HCT116 (cell line): ENCODE data around the gene TMEM150C. TPM values are rescaled to one million over a fixed set of nuclear protein-coding genes. Genes with fewer than 3 reads are reported as not detected.
"Not testable (repeated sequence)": the region's sequence is repeated elsewhere in the genome, so short reads cannot be mapped to it uniquely, and the experiment has no call there.

Source experiments
- ATAC-seq: fragments of 200-7000 bp; cut with Tn5 transposase; 2 replicates; pipeline ENCODE4 v1.9.1; 2020; ENCODE audit warnings: mild to moderate bottlenecking, moderate library complexity
- BruUV-seq: library from RNA; stranded (reverse); fragments of 400-500 nt; replicated peaks from 2 replicates; lab custom pipeline; 2021; lab: Mats Ljungman, UMichigan
- CTCF ChIA-PET: fragments of 300-600 bp; sonication (Branson Sonifier 250); formaldehyde crosslinking; loops from one replicate; lab custom pipeline; 2021; ENCODE audit warnings: antibody characterized with exemption; lab: Charles Lee
- POLR2A ChIA-PET: fragments of 300-600, 350-600 bp; sonication (Branson Sonifier 250); formaldehyde crosslinking; loops from one replicate; lab custom pipeline; 2021; ENCODE audit warnings: antibody characterized with exemption; lab: Charles Lee
- RAD21 ChIA-PET, 2 experiments: fragments of 300-600 bp; sonication (Branson Sonifier 250); formaldehyde crosslinking; loops; one replicate each; lab custom pipeline; 2023; ENCODE audit warnings: low total read pairs in 2 of 2; ENCODE audit not compliant: uncharacterized antibody in 2 of 2, unreplicated experiment in 2 of 2, low non-redundant PET in 1 of 2; lab: Charles Lee
- DNase-seq: peaks from one replicate; pipeline ENCODE4 v3.0.0-alpha.2; 2010; ENCODE audit warnings: low read depth, low spot score
- H2AFZ ChIP-seq: fragments of 200-600 bp; shearing (Covaris generic), sonication (generic); 2 replicates; pipeline ENCODE4 v1.6.1; 2017; ENCODE audit warnings: low read depth, mixed run types, mixed read lengths, antibody characterized with exemption, low read length; ENCODE audit not compliant: poor library complexity, severe bottlenecking
- H3K27ac ChIP-seq: 2 replicates; pipeline ENCODE4 v1.5.1; 2012; ENCODE audit warnings: low read depth, low read length
- H3K27me3 ChIP-seq: fragments of 200-600 bp; sonication (generic); 2 replicates; pipeline ENCODE4 v1.6.1; 2016; ENCODE audit warnings: mixed run types, low read length, mixed read lengths; ENCODE audit not compliant: insufficient read depth
- H3K36me3 ChIP-seq, 2 experiments: fragments of 200-500 bp in 1 of 2; fragments of 200-600 bp in 1 of 2; sonication (Bioruptor generic) in 1 of 2; sonication (generic) in 1 of 2; 2 replicates each; pipeline versions ENCODE4 v1.5.1 to v1.6.1; 2014 to 2016; ENCODE audit warnings: low read length in 2 of 2, inconsistent platforms in 1 of 2, mixed read lengths in 1 of 2, mixed run types in 1 of 2; ENCODE audit not compliant: insufficient read depth in 2 of 2, control insufficient read depth in 1 of 2
- H3K4me1 ChIP-seq, 2 experiments: fragments of 200-600 bp in 1 of 2; sonication (generic) in 1 of 2; 2 replicates each; pipeline versions ENCODE4 v1.5.1 to v1.6.1; 2012 to 2017; ENCODE audit warnings: low read length in 2 of 2, inconsistent platforms in 1 of 2, mild to moderate bottlenecking in 1 of 2, mixed read lengths in 1 of 2, mixed run types in 1 of 2, moderate library complexity in 1 of 2; ENCODE audit not compliant: insufficient read depth in 2 of 2, control insufficient read depth in 1 of 2
- H3K4me2 ChIP-seq: fragments of 200-600 bp; sonication (generic); 2 replicates; pipeline ENCODE4 v1.6.1; 2017; ENCODE audit warnings: mixed run types, low read length, mixed read lengths
- H3K4me3 ChIP-seq, 2 experiments: fragments of 200-600 bp in 1 of 2; sonication (generic) in 1 of 2; replicated peaks in 1 of 2; 2 replicates each; pipeline ENCODE4 v1.5.1; 2011 to 2016; ENCODE audit warnings: low read length in 2 of 2, control low read depth in 1 of 2, low read depth in 1 of 2, mild to moderate bottlenecking in 1 of 2, mixed read lengths in 1 of 2, mixed run types in 1 of 2
- H3K79me2 ChIP-seq: fragments of 200-600 bp; sonication (generic); 2 replicates; pipeline ENCODE4 v1.6.1; 2017; ENCODE audit warnings: mild to moderate bottlenecking, mixed run types, low read length, moderate library complexity, mixed read lengths; ENCODE audit not compliant: insufficient read depth
- H3K9ac ChIP-seq: fragments of 200-600 bp; sonication (generic); 2 replicates; pipeline ENCODE4 v1.6.1; 2016; ENCODE audit warnings: low read length, mixed read lengths
- H3K9me2 ChIP-seq: fragments of 200-600 bp; sonication (generic), shearing (Covaris generic); 2 replicates; pipeline ENCODE4 v1.6.1; 2017; ENCODE audit warnings: mixed run types, mild to moderate bottlenecking, moderate library complexity; ENCODE audit not compliant: insufficient read depth
- H3K9me3 ChIP-seq, 2 experiments: fragments of 200-500 bp in 1 of 2; fragments of 200-600 bp in 1 of 2; sonication (Bioruptor generic) in 1 of 2; sonication (generic) in 1 of 2; 2 replicates each; pipeline ENCODE4 v1.6.1; 2014 to 2017; ENCODE audit warnings: low read length in 2 of 2, mixed read lengths in 2 of 2, inconsistent platforms in 1 of 2, low read depth in 1 of 2, mild to moderate bottlenecking in 1 of 2, mixed run types in 1 of 2, moderate library complexity in 1 of 2; ENCODE audit not compliant: control insufficient read depth in 1 of 2, insufficient read depth in 1 of 2
- H4K20me1 ChIP-seq: fragments of 200-600 bp; sonication (generic), shearing (Covaris generic); 2 replicates; pipeline ENCODE4 v1.6.1; 2017; ENCODE audit warnings: mixed run types, mild to moderate bottlenecking, moderate library complexity; ENCODE audit not compliant: insufficient read depth
- ELF1 ChIP-seq: IDR thresholded peaks from 2 replicates; pipeline ENCODE4 v1.6.1; 2012; ENCODE audit warnings: low read depth, borderline replicate concordance
- EZH2 ChIP-seq: fragments of 200-600 bp; sonication (generic); IDR thresholded peaks from 2 replicates; pipeline ENCODE4 v1.6.1; 2017; ENCODE audit warnings: antibody characterized with exemption, mixed run types
- FOSL1 ChIP-seq: IDR thresholded peaks from 2 replicates; pipeline ENCODE4 v1.6.1; 2012; ENCODE audit warnings: low read depth
- POLR2A ChIP-seq: IDR thresholded peaks from 2 replicates; pipeline ENCODE4 v1.7.0; 2011; ENCODE audit warnings: borderline replicate concordance; ENCODE audit not compliant: insufficient read depth, insufficient read length; ENCODE audit errors: extremely low read depth
- RAD21 ChIP-seq: IDR thresholded peaks from 2 replicates; pipeline ENCODE4 v1.6.1; 2012; ENCODE audit warnings: low read depth, mild to moderate bottlenecking
- SIN3A ChIP-seq: IDR thresholded peaks from 2 replicates; pipeline ENCODE4 v1.6.1; 2012; ENCODE audit warnings: low read depth
- SP1 ChIP-seq: IDR thresholded peaks from 2 replicates; pipeline ENCODE4 v1.6.1; 2012; ENCODE audit warnings: low read depth
- ZFX ChIP-seq: fragments of 450-650 bp; IDR thresholded peaks from 2 replicates; pipeline ENCODE4 v1.6.1; 2017
- ZNF274 ChIP-seq: fragments of 200-500 bp; sonication (Bioruptor generic); IDR thresholded peaks from 2 replicates; pipeline ENCODE4 v1.6.1; 2014; ENCODE audit warnings: mild to moderate bottlenecking, low read depth, low read length, inconsistent platforms
- intact Hi-C: fragments of 100-400 bp; cut with micrococcal nuclease; formaldehyde crosslinking; loops from 2 replicates; pipeline ENCODE4 v1.10.0; 2022
- total RNA-seq: library from RNA; stranded (reverse); gene quantifications from one replicate; pipeline ENCODE4 v1.2.1, GENCODE V29; 2021; ENCODE audit not compliant: unreplicated experiment
- TF ChIP-seq, protein P1 (sequence below): IDR thresholded peaks from 2 replicates; pipeline ENCODE4 v1.6.1; 2012

TMEM150C gene
- total RNA-seq, 1 experiment from 2014 or later: 1.2 TPM

DNA sequence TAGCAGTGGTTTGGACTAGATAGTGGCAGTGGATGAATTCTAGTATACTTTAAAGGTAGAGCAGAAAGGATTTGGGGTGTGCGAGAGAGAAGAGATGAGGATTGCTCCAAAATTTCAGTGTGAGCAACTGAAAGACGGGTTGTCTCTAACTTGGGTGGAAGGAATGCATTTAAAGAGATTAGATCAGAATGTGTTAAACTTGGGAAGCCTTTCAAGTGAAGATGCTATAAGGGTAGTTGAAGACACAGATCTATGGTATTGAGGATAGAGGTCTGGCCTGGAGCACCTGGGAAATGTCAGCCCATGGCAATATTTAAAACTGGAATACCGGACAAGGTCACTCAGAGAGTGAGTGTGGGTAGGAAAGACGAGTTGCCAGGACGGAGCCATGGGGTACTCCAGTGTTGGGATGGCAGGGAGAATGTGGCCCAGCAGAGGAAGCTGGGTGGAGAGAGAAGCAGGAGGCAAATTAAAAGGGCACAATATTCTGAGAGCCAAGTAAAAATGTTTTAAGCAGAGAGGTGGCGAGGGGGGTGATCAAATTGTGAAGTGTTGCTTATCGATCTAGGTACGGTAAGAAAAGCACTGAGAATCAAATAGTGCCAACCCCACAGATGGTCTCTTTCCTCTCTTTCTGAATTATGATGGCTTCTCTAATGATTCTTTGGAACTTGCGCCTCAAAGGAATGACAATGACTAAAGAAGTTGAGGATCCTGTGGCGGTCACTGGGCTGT lies 80.8 kb downstream of the TMEM150C start:
- ChIA-PET POLR2A (no interaction called here), RAD21 (no interaction called here), CTCF (no interaction called here)
- ATAC-seq: no peak
- BruUV-seq: no TSS peak
- H3K27me3 ChIP-seq: no peaks in the 10 kb centered on the region
- TF ChIP-seq SP1: no peak
- no peak for TF ChIP-seq RAD21
- no peak for TF ChIP-seq ZFX
- TF ChIP-seq, protein P1, sequence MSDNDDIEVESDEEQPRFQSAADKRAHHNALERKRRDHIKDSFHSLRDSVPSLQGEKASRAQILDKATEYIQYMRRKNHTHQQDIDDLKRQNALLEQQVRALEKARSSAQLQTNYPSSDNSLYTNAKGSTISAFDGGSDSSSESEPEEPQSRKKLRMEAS: no peak
- TF ChIP-seq SIN3A: no peak
- TF ChIP-seq EZH2: no peak
- TF ChIP-seq FOSL1: no peak
- TF ChIP-seq ZNF274: no peak
- no peak for TF ChIP-seq POLR2A
- intact Hi-C loops: no loop called here
- no peaks in the 10 kb centered on the region for H3K4me1 ChIP-seq
- no peaks in the 10 kb centered on the region for H3K9me3 ChIP-seq
- no peaks in the 10 kb centered on the region for H3K79me2 ChIP-seq
- no peaks in the 10 kb centered on the region for H4K20me1 ChIP-seq
- no peak for DNase-seq
- no peak overlapping the region for H3K9ac ChIP-seq
- no peak overlapping the region for H3K27ac ChIP-seq
- no peak overlapping the region for H3K4me2 ChIP-seq
- H3K4me3 ChIP-seq: no peak overlapping the region
- no peak overlapping the region for H2AFZ ChIP-seq
- no peaks in the 10 kb centered on the region for H3K36me3 ChIP-seq
- no peaks in the 10 kb centered on the region for H3K9me2 ChIP-seq

DNA sequence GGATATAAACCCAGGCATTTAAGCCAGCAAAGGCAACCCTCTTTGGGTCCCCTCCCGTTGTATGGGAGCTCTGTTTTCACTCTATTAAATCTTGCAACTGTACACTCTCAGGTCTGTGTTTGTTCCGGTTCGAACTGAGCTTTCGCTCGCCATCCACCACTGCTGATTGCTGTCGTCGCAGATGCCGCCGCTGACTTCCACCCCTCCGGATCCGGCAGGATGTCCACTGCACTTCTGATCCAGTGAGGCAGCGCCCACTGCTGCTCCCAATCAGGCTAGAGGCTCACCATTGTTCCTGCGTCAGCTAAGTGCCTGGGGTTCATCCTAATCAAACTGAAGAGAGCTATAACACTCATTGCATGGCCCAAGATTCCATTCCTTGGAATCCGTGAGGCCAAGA lies 82.2 kb downstream of the TMEM150C start:
- intact Hi-C loops: no loop called here
- ATAC-seq (no peak), DNase-seq (no peak)
- no peaks in the 10 kb centered on the region for H3K79me2 ChIP-seq
- TF ChIP-seq POLR2A (no peak), SIN3A (no peak), ELF1 (no peak), EZH2 (no peak)
- H3K27me3 ChIP-seq: no peaks in the 10 kb centered on the region
- ChIA-PET POLR2A (no interaction called here), CTCF (no interaction called here), RAD21 (no interaction called here)
- no peaks in the 10 kb centered on the region for H3K9me3 ChIP-seq
- H3K27ac ChIP-seq: no peak overlapping the region
- H3K36me3 ChIP-seq: no peaks in the 10 kb centered on the region
- H2AFZ ChIP-seq: no peak overlapping the region
- BruUV-seq: no TSS peak
- no peaks in the 10 kb centered on the region for H3K4me1 ChIP-seq
- no peak overlapping the region for H3K4me2 ChIP-seq
- no peak overlapping the region for H3K4me3 ChIP-seq
- no peaks in the 10 kb centered on the region for H4K20me1 ChIP-seq
- H3K9ac ChIP-seq: no peak overlapping the region
- H3K9me2 ChIP-seq: no peaks in the 10 kb centered on the region

DNA sequence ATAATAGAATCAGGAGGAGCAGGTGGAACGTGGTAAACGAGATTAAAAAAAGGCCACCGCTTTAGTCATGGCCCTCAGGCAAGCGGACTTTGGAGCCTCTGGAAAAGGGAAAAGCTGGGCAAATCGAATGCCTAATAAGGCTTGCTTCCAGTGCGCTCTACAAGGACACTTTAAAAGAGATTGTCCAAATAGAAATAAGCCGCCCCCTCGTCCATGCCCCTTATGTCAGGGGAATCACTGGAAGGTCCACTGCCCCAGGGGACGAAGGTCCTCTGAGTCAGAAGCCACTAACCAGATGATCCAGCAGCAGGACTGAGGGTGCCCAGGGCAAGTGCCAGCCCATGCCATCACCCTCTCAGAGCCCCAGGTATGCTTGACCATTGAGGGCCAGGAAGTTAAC lies 84.3 kb downstream of the TMEM150C start:
- H3K4me3 ChIP-seq, H3K27ac ChIP-seq, H3K9me2 ChIP-seq, BruUV-seq, H3K27me3 ChIP-seq, DNase-seq, H2AFZ ChIP-seq, H3K9ac ChIP-seq, H3K4me2 ChIP-seq, H3K79me2 ChIP-seq, H3K36me3 ChIP-seq, intact Hi-C loops, CTCF ChIA-PET, RAD21 ChIA-PET, POLR2A ChIA-PET, H4K20me1 ChIP-seq, H3K4me1 ChIP-seq, H3K9me3 ChIP-seq, ATAC-seq: not testable (repeated sequence)
